IPS-18a (cell line): ENCODE data around the gene EMX1.

Experiments
- H3K27ac ChIP-seq: one replicate; pipeline ENCODE4 v1.5.1; 2013; ENCODE audit warnings: low read length
- H3K27me3 ChIP-seq: one replicate; pipeline ENCODE4 v1.6.1; 2013; ENCODE audit warnings: mild to moderate bottlenecking, low read length; ENCODE audit not compliant: control insufficient read depth, insufficient read depth
- H3K36me3 ChIP-seq: one replicate; pipeline ENCODE4 v1.6.1; 2013; ENCODE audit warnings: low read depth, low read length; ENCODE audit not compliant: control insufficient read depth
- H3K4me1 ChIP-seq: one replicate; pipeline ENCODE4 v1.6.1; 2013; ENCODE audit warnings: low read depth, low read length; ENCODE audit not compliant: control insufficient read depth
- H3K4me3 ChIP-seq: one replicate; pipeline ENCODE4 v1.5.1; 2013; ENCODE audit warnings: low read length
- H3K9ac ChIP-seq: one replicate; pipeline ENCODE4 v1.6.1; 2013; ENCODE audit warnings: mild to moderate bottlenecking, low read length, moderate library complexity
- H3K9me3 ChIP-seq: one replicate; pipeline ENCODE4 v1.6.1; 2013; ENCODE audit warnings: low read depth, low read length; ENCODE audit not compliant: control insufficient read depth

EMX1 gene

GRCh38 chr2:72931280-72931910 is 14.1 kb downstream of the EMX1 start:
- no peaks in the 10 kb centered on the region for H3K36me3 ChIP-seq
- H3K4me1 ChIP-seq, result peaks cover 4% of the 10 kb centered on the region
- no peak overlapping the region for H3K4me3 ChIP-seq
- no peaks in the 10 kb centered on the region for H3K9me3 ChIP-seq
- no peak overlapping the region for H3K27ac ChIP-seq
- peaks cover 89% of the 10 kb centered on the region for H3K27me3 ChIP-seq
- no peak overlapping the region for H3K9ac ChIP-seq

- Histone ChIP-seq H3K9me3 (no peaks in the 10 kb centered on the region), H3K4me3 (no peak overlapping the region), H3K9ac (no peak overlapping the region), H3K4me1 (peaks cover 3% of the 10 kb centered on the region), H3K36me3 (no peaks in the 10 kb centered on the region), H3K27me3 (peaks cover 81% of the 10 kb centered on the region), H3K27ac (no peak overlapping the region)
These were observed 14.9 kb downstream of the EMX1 start for GRCh38 chr2:72932045-72932740.

- Histone ChIP-seq H3K9ac (no peak overlapping the region), H3K36me3 (no peaks in the 10 kb centered on the region), H3K9me3 (no peaks in the 10 kb centered on the region), H3K27ac (no peak overlapping the region), H3K27me3 (peaks cover 75% of the 10 kb centered on the region), H3K4me3 (no peak overlapping the region), H3K4me1 (peaks cover 3% of the 10 kb centered on the region)
These were observed 15.5 kb downstream of the EMX1 start for GRCh38 chr2:72932805-72933204.

- no peaks in the 10 kb centered on the region for H3K36me3 ChIP-seq
- H3K4me1 ChIP-seq, result peaks cover 3% of the 10 kb centered on the region
- no peak overlapping the region for H3K9ac ChIP-seq
- H3K4me3 ChIP-seq, result no peak overlapping the region
- H3K27ac ChIP-seq, result no peak overlapping the region
- peaks cover 71% of the 10 kb centered on the region for H3K27me3 ChIP-seq
- no peaks in the 10 kb centered on the region for H3K9me3 ChIP-seq
These were observed 15.9 kb downstream of the EMX1 start for GRCh38 chr2:72933207-72933606.

- H3K36me3 ChIP-seq, result no peaks in the 10 kb centered on the region
- no peaks in the 10 kb centered on the region for H3K9me3 ChIP-seq
- no peak overlapping the region for H3K9ac ChIP-seq
- H3K4me1 ChIP-seq, result peaks cover 3% of the 10 kb centered on the region
- peaks cover 66% of the 10 kb centered on the region for H3K27me3 ChIP-seq
- H3K27ac ChIP-seq, result no peak overlapping the region
- H3K4me3 ChIP-seq, result no peak overlapping the region
These were observed 16.4 kb downstream of the EMX1 start for GRCh38 chr2:72933646-72934151.

GRCh38 chr2:72934683-72935610 is 17.6 kb downstream of the EMX1 start:
- Histone ChIP-seq H3K4me1 (peaks cover 3% of the 10 kb centered on the region), H3K9ac (no peak overlapping the region), H3K9me3 (no peaks in the 10 kb centered on the region), H3K27me3 (peaks cover 63% of the 10 kb centered on the region), H3K36me3 (no peaks in the 10 kb centered on the region), H3K4me3 (no peak overlapping the region), H3K27ac (no peak overlapping the region)

- H3K9ac ChIP-seq, result no peak overlapping the region
- H3K4me3 ChIP-seq, result no peak overlapping the region
- H3K9me3 ChIP-seq, result no peaks in the 10 kb centered on the region
- no peaks in the 10 kb centered on the region for H3K36me3 ChIP-seq
- H3K27ac ChIP-seq, result no peak overlapping the region
- H3K4me1 ChIP-seq, result peaks cover 6% of the 10 kb centered on the region
- peaks cover 57% of the 10 kb centered on the region for H3K27me3 ChIP-seq
These were observed 18.3 kb downstream of the EMX1 start for GRCh38 chr2:72935611-72935957.

GRCh38 chr2:72936660-72937355 is 19.5 kb downstream of the EMX1 start:
- no peak overlapping the region for H3K9ac ChIP-seq
- H3K36me3 ChIP-seq, result no peaks in the 10 kb centered on the region
- H3K4me1 ChIP-seq, result peaks cover 13% of the 10 kb centered on the region
- no peak overlapping the region for H3K4me3 ChIP-seq
- H3K27me3 ChIP-seq, result peaks cover 46% of the 10 kb centered on the region
- no peak overlapping the region for H3K27ac ChIP-seq
- no peaks in the 10 kb centered on the region for H3K9me3 ChIP-seq

GRCh38 chr2:72937356-72937669 is 20.0 kb downstream of the EMX1 start:
- Histone ChIP-seq H3K4me3 (no peak overlapping the region), H3K27me3 (peaks cover 42% of the 10 kb centered on the region), H3K4me1 (peaks cover 13% of the 10 kb centered on the region)

GRCh38 chr2:72938455-72938854 is 21.1 kb downstream of the EMX1 start:
- H3K27ac ChIP-seq, result no peak overlapping the region
- peaks cover 31% of the 10 kb centered on the region for H3K27me3 ChIP-seq
- H3K9ac ChIP-seq, result no peak overlapping the region
- H3K4me1 ChIP-seq, result peaks cover 13% of the 10 kb centered on the region
- no peaks in the 10 kb centered on the region for H3K36me3 ChIP-seq
- no peaks in the 10 kb centered on the region for H3K9me3 ChIP-seq
- no peak overlapping the region for H3K4me3 ChIP-seq

More at GRCh38 chr2:72937356-72937669, 20.0 kb downstream of the EMX1 start:
- H3K36me3 ChIP-seq, result no peaks in the 10 kb centered on the region
- H3K9ac ChIP-seq, result no peak overlapping the region
- no peaks in the 10 kb centered on the region for H3K9me3 ChIP-seq
- H3K27ac ChIP-seq, result no peak overlapping the region

GRCh38 chr2:72940361-72940760 is 23.0 kb downstream of the EMX1 start:
- no peak overlapping the region for H3K27ac ChIP-seq
- H3K4me3 ChIP-seq, result no peak overlapping the region
- H3K27me3 ChIP-seq, result peaks cover 19% of the 10 kb centered on the region
- H3K9ac ChIP-seq, result no peak overlapping the region
- H3K36me3 ChIP-seq, result no peaks in the 10 kb centered on the region
- H3K9me3 ChIP-seq, result no peaks in the 10 kb centered on the region
- H3K4me1 ChIP-seq, result peaks cover 13% of the 10 kb centered on the region
